ENCODE results near the gene SH3PXD2B. TPM values are rescaled to one million over a fixed set of nuclear protein-coding genes. Genes with fewer than 3 reads are reported as not detected.

The SH3PXD2B gene
- total and polyA plus RNA-seq, 2 donors (not counting 1 experiment from before 2014, with no cell fraction given) = not detected

DNA sequence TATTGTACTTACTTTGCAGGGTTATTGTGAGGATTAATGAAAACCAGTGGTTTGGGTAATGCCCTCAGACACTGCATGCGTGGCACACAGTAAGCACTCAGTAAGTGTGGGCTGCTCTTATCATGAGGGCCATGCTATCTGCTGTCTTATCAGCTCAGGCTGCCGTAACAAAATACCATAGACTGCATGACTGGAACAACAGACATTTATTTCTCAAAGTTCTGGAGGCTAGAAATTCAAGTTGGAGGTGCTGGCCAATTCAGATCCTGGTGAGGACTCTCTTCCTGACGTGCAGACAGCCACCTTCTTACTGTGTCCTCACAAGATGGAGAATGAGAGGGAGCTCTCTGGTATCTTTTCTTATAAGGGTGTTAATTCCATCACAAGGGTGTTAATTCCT, 23.9 kb upstream of the SH3PXD2B start:
- no peaks in the 10 kb centered on the region for H3K4me1 Mint-ChIP-seq
- TF ChIP-seq EZH2 (IDR thresholded peaks at IDR 0.05; ENCODE audit: borderline replicate concordance, insufficient read depth, low read depth, low read length, poor library complexity, severe bottlenecking) (no peak), CTCF (IDR thresholded peaks at IDR 0.05) (no peak)
- H3K79me2 ChIP-seq (ENCODE audit: control insufficient read depth, insufficient read depth, low read length) = no peaks in the 10 kb centered on the region
- intact Hi-C loops (cut with micrococcal nuclease) = no loop called here
- H3K9me3 ChIP-seq (ENCODE audit: control extremely low read depth in 1 of 3, control insufficient read depth in 2 of 3, insufficient read depth in 1 of 3, low read length in 2 of 3) = peaks cover 0 to 2% (median 0%) of the 10 kb centered on the region in 3 donors
- no peak overlapping the region for H3K4me2 ChIP-seq (replicated peaks; ENCODE audit: low read depth, low read length, poor library complexity, severe bottlenecking)
- H3K4me3 Mint-ChIP-seq = no peak overlapping the region
- H3K9me3 Mint-ChIP-seq (ENCODE audit: insufficient read depth) = no peaks in the 10 kb centered on the region
- no peaks in the 10 kb centered on the region for H4K20me1 ChIP-seq (ENCODE audit: control insufficient read depth, insufficient read depth, low read length, poor library complexity, severe bottlenecking)
- H2AFZ ChIP-seq (ENCODE audit: insufficient read depth, low read depth, low read length, poor library complexity, severe bottlenecking) = no peak overlapping the region
- H3K9ac ChIP-seq (ENCODE audit: low read length) = no peak overlapping the region
- DNase-seq (no peak), ATAC-seq (ENCODE audit: low read depth) (no peak)
- H3K4me1 ChIP-seq (ENCODE audit: control insufficient read depth in 2 of 2, insufficient read depth in 2 of 2, low read length in 2 of 2) = no peaks in the 10 kb centered on the region
- H3K4me3 ChIP-seq (ENCODE audit: control extremely low read depth in 1 of 5, extremely low read depth in 1 of 5, insufficient read depth in 1 of 5, low read depth in 2 of 5, low read length in 4 of 5) = no peak overlapping the region
- 100% methylated on average over 1 of the region's 3 CpGs for WGBS (ENCODE audit: insufficient coverage)
- POLR2A ChIA-PET = no interaction called here
- H3K27me3 ChIP-seq (replicated peaks in 1 of 4; ENCODE audit: control extremely low read depth in 1 of 4, control insufficient read depth in 3 of 4, insufficient read depth in 4 of 4, low read length in 3 of 4) = peaks cover 0 to 2% (median 0%) of the 10 kb centered on the region in 4 experiments
- H3K27ac ChIP-seq (ENCODE audit: low read length in 2 of 2) = no peak overlapping the region
- CTCF ChIA-PET = interaction anchor here (0.7 to 1.0 kb wide), 2 partner anchors 216 to 219 kb away, joined by 3 read pairs; no protein-coding TSS in a partner anchor
- no peaks in the 10 kb centered on the region for H3K36me3 ChIP-seq (replicated peaks in 1 of 2; ENCODE audit: control extremely low read depth in 1 of 2, control insufficient read depth in 1 of 2, extremely low read depth in 1 of 2, insufficient read depth in 2 of 2, low read length in 1 of 2)
- no peak overlapping the region for H3K27ac Mint-ChIP-seq
- H3K27me3 Mint-ChIP-seq = peaks cover 13% of the 10 kb centered on the region

DNA sequence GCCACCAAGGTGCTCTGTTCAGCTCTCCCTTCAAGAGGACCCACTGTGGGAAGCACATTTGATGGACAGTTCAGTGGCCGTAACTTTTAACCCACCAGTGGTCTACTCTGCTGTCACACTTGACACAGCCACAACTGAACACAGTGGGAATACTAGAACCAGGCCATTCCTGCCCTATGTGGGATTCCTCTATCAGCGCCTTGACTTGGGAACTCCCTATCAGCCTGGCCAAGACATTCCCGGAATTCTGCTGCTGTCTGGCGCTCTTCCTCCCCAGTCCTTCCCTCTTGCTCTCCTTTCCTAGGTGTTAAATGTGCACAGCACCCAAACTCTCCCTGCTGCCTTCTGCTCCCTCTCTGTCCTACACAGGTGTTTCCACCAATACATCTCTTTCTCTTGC, 23.1 kb upstream of the SH3PXD2B start:
- ATAC-seq (ENCODE audit: low read depth) = no peak
- Histone ChIP-seq H3K9me3 (ENCODE audit: control extremely low read depth in 1 of 3, control insufficient read depth in 2 of 3, insufficient read depth in 1 of 3, low read length in 2 of 3) (no peaks in the 10 kb centered on the region), H3K4me3 (ENCODE audit: control extremely low read depth in 1 of 5, extremely low read depth in 1 of 5, insufficient read depth in 1 of 5, low read depth in 2 of 5, low read length in 4 of 5) (no peak overlapping the region), H3K27me3 (replicated peaks in 1 of 4; ENCODE audit: control extremely low read depth in 1 of 4, control insufficient read depth in 3 of 4, insufficient read depth in 4 of 4, low read length in 3 of 4) (peaks cover 0 to 2% (median under 1%) of the 10 kb centered on the region in 4 experiments), H3K36me3 (replicated peaks in 1 of 2; ENCODE audit: control extremely low read depth in 1 of 2, control insufficient read depth in 1 of 2, extremely low read depth in 1 of 2, insufficient read depth in 2 of 2, low read length in 1 of 2) (no peaks in the 10 kb centered on the region), H2AFZ (ENCODE audit: insufficient read depth, low read depth, low read length, poor library complexity, severe bottlenecking) (no peak overlapping the region), H3K9ac (ENCODE audit: low read length) (no peak overlapping the region), H4K20me1 (ENCODE audit: control insufficient read depth, insufficient read depth, low read length, poor library complexity, severe bottlenecking) (no peaks in the 10 kb centered on the region), H3K4me2 (replicated peaks; ENCODE audit: low read depth, low read length, poor library complexity, severe bottlenecking) (no peak overlapping the region), H3K79me2 (ENCODE audit: control insufficient read depth, insufficient read depth, low read length) (no peaks in the 10 kb centered on the region), H3K27ac (ENCODE audit: low read length in 2 of 2) (no peak overlapping the region), H3K4me1 (ENCODE audit: control insufficient read depth in 2 of 2, insufficient read depth in 2 of 2, low read length in 2 of 2) (no peaks in the 10 kb centered on the region)
- ChIA-PET POLR2A (no interaction called here), CTCF (no interaction called here)
- intact Hi-C loops (cut with micrococcal nuclease) = no loop called here
- H3K27me3 Mint-ChIP-seq = peaks cover 13% of the 10 kb centered on the region
- H3K4me1 Mint-ChIP-seq = no peaks in the 10 kb centered on the region
- 86% methylated on average over 4 of the region's 4 CpGs for WGBS (ENCODE audit: insufficient coverage)
- no peak for DNase-seq
- no peaks in the 10 kb centered on the region for H3K9me3 Mint-ChIP-seq (ENCODE audit: insufficient read depth)
- TF ChIP-seq EZH2 (IDR thresholded peaks at IDR 0.05; ENCODE audit: borderline replicate concordance, insufficient read depth, low read depth, low read length, poor library complexity, severe bottlenecking) = no peak
- TF ChIP-seq CTCF (IDR thresholded peaks at IDR 0.05) = no peak
- H3K27ac Mint-ChIP-seq = no peak overlapping the region
- no peak overlapping the region for H3K4me3 Mint-ChIP-seq

All from B cell (primary cell).